ENCODE results near the gene TBCD.

DNA sequence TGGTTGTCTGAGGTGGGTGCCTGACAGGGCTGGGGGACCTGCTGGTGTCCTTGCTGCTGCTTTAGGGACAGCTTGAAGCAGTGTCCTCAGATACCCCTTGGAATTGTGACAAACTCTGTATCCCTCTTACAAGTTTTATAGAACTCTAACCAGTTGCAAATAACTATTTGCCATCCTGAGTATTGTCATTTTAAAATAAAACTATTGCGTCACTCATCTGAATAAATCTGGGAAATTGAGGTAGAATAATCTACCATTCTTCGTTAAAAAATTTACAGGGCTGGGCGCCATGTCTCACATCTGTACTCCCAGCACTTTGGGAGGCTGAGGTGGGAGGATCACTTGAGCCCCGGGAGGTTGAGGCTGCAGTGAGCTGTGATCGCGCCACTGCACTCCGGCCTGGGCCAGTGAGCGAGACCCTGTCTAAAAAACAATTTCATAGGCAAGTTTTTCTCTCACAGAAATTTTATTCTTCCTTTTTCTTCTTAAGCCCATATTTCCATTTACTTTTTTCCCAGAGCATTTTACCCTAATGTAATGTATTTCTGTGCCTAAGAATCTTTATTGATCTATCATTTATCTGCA is 73.8 kb downstream of the TBCD start:
- TF ChIP-seq, protein P1, sequence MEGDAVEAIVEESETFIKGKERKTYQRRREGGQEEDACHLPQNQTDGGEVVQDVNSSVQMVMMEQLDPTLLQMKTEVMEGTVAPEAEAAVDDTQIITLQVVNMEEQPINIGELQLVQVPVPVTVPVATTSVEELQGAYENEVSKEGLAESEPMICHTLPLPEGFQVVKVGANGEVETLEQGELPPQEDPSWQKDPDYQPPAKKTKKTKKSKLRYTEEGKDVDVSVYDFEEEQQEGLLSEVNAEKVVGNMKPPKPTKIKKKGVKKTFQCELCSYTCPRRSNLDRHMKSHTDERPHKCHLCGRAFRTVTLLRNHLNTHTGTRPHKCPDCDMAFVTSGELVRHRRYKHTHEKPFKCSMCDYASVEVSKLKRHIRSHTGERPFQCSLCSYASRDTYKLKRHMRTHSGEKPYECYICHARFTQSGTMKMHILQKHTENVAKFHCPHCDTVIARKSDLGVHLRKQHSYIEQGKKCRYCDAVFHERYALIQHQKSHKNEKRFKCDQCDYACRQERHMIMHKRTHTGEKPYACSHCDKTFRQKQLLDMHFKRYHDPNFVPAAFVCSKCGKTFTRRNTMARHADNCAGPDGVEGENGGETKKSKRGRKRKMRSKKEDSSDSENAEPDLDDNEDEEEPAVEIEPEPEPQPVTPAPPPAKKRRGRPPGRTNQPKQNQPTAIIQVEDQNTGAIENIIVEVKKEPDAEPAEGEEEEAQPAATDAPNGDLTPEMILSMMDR (IDR thresholded peaks at IDR 0.05), result no peak
- no peak for TF ChIP-seq POLR2A (IDR thresholded peaks at IDR 0.05)
